HG03139 (cell line): Measurements from ENCODE around the gene CEACAM6.
"Not testable (repeated sequence)": the region's sequence is repeated elsewhere in the genome, so short reads cannot be mapped to it uniquely, and the experiment has no call there.

Experiments used
- ATAC-seq: cut with Tn5 transposase; IDR thresholded peaks from one replicate; pipeline ENCODE4 v1.9.1; 2021; ENCODE audit not compliant: unreplicated experiment

CEACAM6 gene

GRCh38 chr19:41746593-41747227 lies 8.6 kb upstream of the CEACAM6 start:
- ATAC-seq: no peak

GRCh38 chr19:41748012-41748411 lies 7.3 kb upstream of the CEACAM6 start:
- no peak for ATAC-seq

GRCh38 chr19:41750248-41751134 lies 4.8 kb upstream of the CEACAM6 start:
- ATAC-seq: not testable (repeated sequence)

- ATAC-seq: no peak
Observed at GRCh38 chr19:41753159-41753558, 2.2 kb upstream of the CEACAM6 start.

GRCh38 chr19:41753936-41754529 lies 1.3 kb upstream of the CEACAM6 start:
- no peak for ATAC-seq

GRCh38 chr19:41758846-41759245 lies 3.5 kb downstream of the CEACAM6 start:
- no peak for ATAC-seq

GRCh38 chr19:41767115-41767514 lies 11.8 kb downstream of the CEACAM6 start:
- ATAC-seq: no peak

GRCh38 chr19:41768105-41768504 lies 12.8 kb downstream of the CEACAM6 start:
- ATAC-seq: not testable (repeated sequence)

GRCh38 chr19:41769608-41770007 lies 14.3 kb downstream of the CEACAM6 start:
- ATAC-seq: no peak

- ATAC-seq: no peak
Observed at GRCh38 chr19:41771410-41771809, 16.1 kb downstream of the CEACAM6 start.

GRCh38 chr19:41774515-41774980 lies 19.2 kb downstream of the CEACAM6 start:
- ATAC-seq: no peak

- ATAC-seq: no peak
Observed at GRCh38 chr19:41776700-41777099, 21.4 kb downstream of the CEACAM6 start.

GRCh38 chr19:41783612-41784011 lies 28.3 kb downstream of the CEACAM6 start:
- ATAC-seq: no peak

GRCh38 chr19:41784312-41784711 lies 29.0 kb downstream of the CEACAM6 start:
- no peak for ATAC-seq

GRCh38 chr19:41784743-41785142 lies 29.4 kb downstream of the CEACAM6 start:
- ATAC-seq: no peak

GRCh38 chr19:41785653-41786052 lies 30.3 kb downstream of the CEACAM6 start:
- ATAC-seq: no peak

GRCh38 chr19:41787055-41787454 lies 31.7 kb downstream of the CEACAM6 start:
- ATAC-seq: no peak

- not testable (repeated sequence) for ATAC-seq
Observed at GRCh38 chr19:41788518-41788917, 33.2 kb downstream of the CEACAM6 start.

- ATAC-seq: not testable (repeated sequence)
Observed at GRCh38 chr19:41789053-41789452, 33.7 kb downstream of the CEACAM6 start.

GRCh38 chr19:41792513-41793413 lies 37.4 kb downstream of the CEACAM6 start:
- ATAC-seq: no peak

- no peak for ATAC-seq
Observed at GRCh38 chr19:41793414-41793727, 38.0 kb downstream of the CEACAM6 start.
